A673 (cell line): Measurements from ENCODE around the gene LGR4. TPM values are rescaled to one million over a fixed set of nuclear protein-coding genes. Genes with fewer than 3 reads are reported as not detected.

Experiments
- BruUV-seq: library from RNA; stranded (reverse); fragments of 400-500 nt; replicated peaks from 2 replicates; lab custom pipeline; 2021; lab: Mats Ljungman, UMichigan
- CTCF ChIA-PET: fragments of 300-600 bp; sonication (Branson Sonifier 250); formaldehyde crosslinking; loops from one replicate; lab custom pipeline; 2022; ENCODE audit warnings: antibody characterized with exemption; lab: Charles Lee
- POLR2A ChIA-PET: fragments of 300-600 bp; sonication (Branson Sonifier 250); formaldehyde crosslinking; loops from one replicate; lab custom pipeline; 2022; ENCODE audit warnings: antibody characterized with exemption; ENCODE audit not compliant: low non-redundant PET; lab: Charles Lee
- DNase-seq: peaks from one replicate; pipeline ENCODE4 v3.0.0-alpha.2; 2015; ENCODE audit warnings: low spot score
- H3K27ac ChIP-seq: fragments of 200-600 bp; sonication (generic); 2 replicates; pipeline ENCODE4 v1.5.1; 2016; ENCODE audit warnings: mixed run types, low read depth, mild to moderate bottlenecking, mixed read lengths, antibody characterized with exemption, low read length; ENCODE audit not compliant: poor library complexity, severe bottlenecking
- H3K27me3 ChIP-seq: fragments of 200-600 bp; sonication (generic); replicated peaks from 2 replicates; pipeline ENCODE4 v1.6.1; 2017; ENCODE audit warnings: mixed run types, low read depth, mild to moderate bottlenecking, mixed read lengths, antibody characterized with exemption, low read length; ENCODE audit not compliant: insufficient read depth, poor library complexity
- H3K36me3 ChIP-seq: fragments of 200-600 bp; sonication (generic); 2 replicates; pipeline ENCODE4 v1.6.1; 2016; ENCODE audit warnings: mixed run types, mild to moderate bottlenecking, mixed read lengths, antibody characterized with exemption, low read length; ENCODE audit not compliant: insufficient read depth, poor library complexity, severe bottlenecking
- H3K4me1 ChIP-seq: fragments of 200-600 bp; sonication (generic); 2 replicates; pipeline ENCODE4 v1.6.1; 2017; ENCODE audit warnings: mixed run types, mild to moderate bottlenecking, mixed read lengths, antibody characterized with exemption, low read length; ENCODE audit not compliant: insufficient read depth, poor library complexity, severe bottlenecking
- H3K4me3 ChIP-seq: fragments of 200-600 bp; sonication (generic); 2 replicates; pipeline ENCODE4 v1.5.1; 2016; ENCODE audit warnings: low read depth, mixed run types, mild to moderate bottlenecking, mixed read lengths, low read length; ENCODE audit not compliant: poor library complexity, severe bottlenecking
- H3K9me3 ChIP-seq: fragments of 200-600 bp; sonication (generic); 2 replicates; pipeline ENCODE4 v1.6.1; 2016; ENCODE audit warnings: mixed run types, low read depth, mild to moderate bottlenecking, mixed read lengths, antibody characterized with exemption, low read length; ENCODE audit not compliant: poor library complexity, severe bottlenecking
- EZH2 ChIP-seq: fragments of 200-600 bp; sonication (generic); IDR thresholded peaks from 2 replicates; pipeline ENCODE4 v1.6.1; 2017; ENCODE audit warnings: borderline replicate concordance, low read depth, mild to moderate bottlenecking, mixed read lengths, antibody characterized with exemption, low read length; ENCODE audit not compliant: poor library complexity, severe bottlenecking
- intact Hi-C: fragments of 100-400 bp; cut with micrococcal nuclease; formaldehyde crosslinking; loops from one replicate; pipeline ENCODE4 v1.10.0; 2022; ENCODE audit not compliant: unreplicated experiment
- total RNA-seq: library from RNA; stranded (reverse); gene quantifications from 2 replicates; pipeline ENCODE4 v1.2.3, GENCODE V29; 2021
- TF ChIP-seq, protein P1 (sequence below): fragments of 300-800, 200-600 bp; sonication (generic); conservative IDR thresholded peaks from 2 replicates; pipeline ENCODE4 v1.5.1; 2017; ENCODE audit warnings: low read depth, mild to moderate bottlenecking, antibody characterized with exemption, low read length, moderate library complexity, mixed read lengths

Gene LGR4
- total RNA-seq, 1 experiment from 2014 or later = 24.7 TPM

DNA sequence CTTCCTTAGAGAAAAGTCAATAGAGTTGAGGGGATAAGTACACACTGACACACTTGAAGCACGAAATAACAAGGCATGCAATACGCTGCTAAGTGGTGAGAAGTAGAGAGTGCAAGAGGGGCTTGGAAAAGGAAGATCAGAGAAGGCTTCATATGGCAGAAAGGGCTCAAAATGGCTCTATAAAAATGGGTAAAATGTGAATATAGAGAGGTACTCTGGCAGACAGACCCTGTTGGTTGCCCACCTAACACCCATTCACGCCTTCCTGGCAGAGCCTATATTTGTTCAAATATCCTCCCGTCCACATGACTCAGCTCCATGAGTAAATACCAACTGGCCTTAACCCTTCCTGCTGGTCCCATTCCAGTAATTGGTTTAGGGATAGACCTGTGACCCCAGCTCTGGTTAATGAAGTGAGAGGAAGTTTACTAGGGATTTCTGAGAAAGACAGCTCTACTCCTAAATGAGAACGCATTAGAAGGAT lies 70.7 kb downstream of the LGR4 start:
- ChIA-PET CTCF (no interaction called here), POLR2A (no interaction called here)
- H3K27ac ChIP-seq = no peak overlapping the region
- DNase-seq = no peak
- no peak for TF ChIP-seq EZH2
- TF ChIP-seq, protein P1, sequence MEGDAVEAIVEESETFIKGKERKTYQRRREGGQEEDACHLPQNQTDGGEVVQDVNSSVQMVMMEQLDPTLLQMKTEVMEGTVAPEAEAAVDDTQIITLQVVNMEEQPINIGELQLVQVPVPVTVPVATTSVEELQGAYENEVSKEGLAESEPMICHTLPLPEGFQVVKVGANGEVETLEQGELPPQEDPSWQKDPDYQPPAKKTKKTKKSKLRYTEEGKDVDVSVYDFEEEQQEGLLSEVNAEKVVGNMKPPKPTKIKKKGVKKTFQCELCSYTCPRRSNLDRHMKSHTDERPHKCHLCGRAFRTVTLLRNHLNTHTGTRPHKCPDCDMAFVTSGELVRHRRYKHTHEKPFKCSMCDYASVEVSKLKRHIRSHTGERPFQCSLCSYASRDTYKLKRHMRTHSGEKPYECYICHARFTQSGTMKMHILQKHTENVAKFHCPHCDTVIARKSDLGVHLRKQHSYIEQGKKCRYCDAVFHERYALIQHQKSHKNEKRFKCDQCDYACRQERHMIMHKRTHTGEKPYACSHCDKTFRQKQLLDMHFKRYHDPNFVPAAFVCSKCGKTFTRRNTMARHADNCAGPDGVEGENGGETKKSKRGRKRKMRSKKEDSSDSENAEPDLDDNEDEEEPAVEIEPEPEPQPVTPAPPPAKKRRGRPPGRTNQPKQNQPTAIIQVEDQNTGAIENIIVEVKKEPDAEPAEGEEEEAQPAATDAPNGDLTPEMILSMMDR = no peak
- H3K9me3 ChIP-seq = no peaks in the 10 kb centered on the region
- no peaks in the 10 kb centered on the region for H3K36me3 ChIP-seq
- intact Hi-C loops = no loop called here
- no TSS peak for BruUV-seq
- H3K4me1 ChIP-seq = peaks cover 18% of the 10 kb centered on the region
- H3K27me3 ChIP-seq = no peaks in the 10 kb centered on the region
- H3K4me3 ChIP-seq = no peak overlapping the region

DNA sequence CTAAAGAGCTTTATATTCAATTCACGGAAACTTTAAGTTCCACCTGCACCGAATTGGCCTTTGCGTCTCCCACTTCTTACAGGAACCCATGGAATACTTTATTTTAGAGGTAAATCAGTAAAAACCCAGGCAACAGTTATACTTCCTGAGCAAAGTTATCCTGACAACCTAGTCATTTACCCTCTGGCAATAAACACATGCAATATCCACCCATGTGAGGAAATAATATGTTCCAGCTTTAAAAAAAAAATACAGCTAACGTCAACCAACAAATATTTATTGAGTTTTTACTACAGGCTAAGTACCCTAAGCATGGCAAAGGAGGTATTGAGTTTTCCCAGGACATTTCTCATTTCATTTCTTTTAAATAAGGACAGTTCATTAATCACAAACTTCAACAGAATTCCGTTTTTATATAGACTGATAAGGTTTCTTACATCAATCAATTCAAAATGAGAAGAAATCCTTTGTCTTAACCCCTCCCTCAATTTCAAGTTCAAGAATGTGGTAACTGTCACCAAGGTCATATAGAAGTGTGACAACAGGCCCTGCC lies 71.2 kb downstream of the LGR4 start:
- no peaks in the 10 kb centered on the region for H3K27me3 ChIP-seq
- ChIA-PET POLR2A (no interaction called here), CTCF (no interaction called here)
- H3K9me3 ChIP-seq = no peaks in the 10 kb centered on the region
- TF ChIP-seq, protein P1 = no peak
- TF ChIP-seq EZH2 = no peak
- no peak overlapping the region for H3K27ac ChIP-seq
- intact Hi-C loops = no loop called here
- H3K4me3 ChIP-seq = no peak overlapping the region
- DNase-seq = no peak
- no peaks in the 10 kb centered on the region for H3K36me3 ChIP-seq
- no TSS peak for BruUV-seq
- peaks cover 22% of the 10 kb centered on the region for H3K4me1 ChIP-seq

DNA sequence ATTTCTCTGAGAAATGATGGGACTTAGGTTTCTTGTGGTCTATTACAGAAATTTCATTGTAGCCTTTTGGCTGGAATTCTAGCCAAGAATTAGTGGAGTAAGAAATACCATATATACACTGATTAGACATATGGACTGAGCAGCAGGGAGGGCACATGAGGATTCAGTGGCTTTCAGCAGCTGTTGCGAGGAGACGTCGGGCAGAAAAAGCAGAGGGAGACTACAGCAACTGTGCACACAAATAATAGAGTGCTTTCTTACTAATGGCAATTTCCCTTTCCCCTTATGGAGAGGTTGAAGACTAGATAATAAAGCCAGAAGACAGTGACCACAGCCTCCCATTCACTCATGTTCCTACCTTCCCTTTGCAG lies 74.2 kb downstream of the LGR4 start:
- ChIA-PET CTCF (no interaction called here), POLR2A (no interaction called here)
- no peaks in the 10 kb centered on the region for H3K9me3 ChIP-seq
- no peak overlapping the region for H3K27ac ChIP-seq
- TF ChIP-seq, protein P1 = no peak
- TF ChIP-seq EZH2 = no peak
- no peaks in the 10 kb centered on the region for H3K36me3 ChIP-seq
- no peaks in the 10 kb centered on the region for H3K27me3 ChIP-seq
- no TSS peak for BruUV-seq
- peaks cover 31% of the 10 kb centered on the region for H3K4me1 ChIP-seq
- intact Hi-C loops = no loop called here
- no peak overlapping the region for H3K4me3 ChIP-seq
- no peak for DNase-seq
